MM.1S (cell line): ENCODE measurements around the gene PHLDB1.

ENCODE experiments used
- DNase-seq: peaks from one replicate; pipeline ENCODE4 v3.0.0-alpha.2; 2015
- H2AFZ ChIP-seq: fragments of 300-600 bp; sonication (generic); 2 replicates; pipeline ENCODE4 v1.6.0; 2016; ENCODE audit warnings: antibody characterized with exemption, low read length
- H3F3A ChIP-seq: fragments of 300-600 bp; sonication (generic); 2 replicates; pipeline ENCODE4 v1.6.1; 2016; ENCODE audit warnings: mild to moderate bottlenecking, antibody characterized with exemption, low read length, moderate library complexity, mixed read lengths; ENCODE audit not compliant: insufficient read depth
- H3K27ac ChIP-seq: fragments of 300-600 bp; sonication (generic); 2 replicates; pipeline ENCODE4 v1.5.1; 2016; ENCODE audit warnings: mild to moderate bottlenecking, low read length
- H3K27me3 ChIP-seq: fragments of 300-600 bp; sonication (generic); replicated peaks from 2 replicates; pipeline ENCODE4 v1.6.0; 2016; ENCODE audit warnings: low read length; ENCODE audit not compliant: insufficient read depth
- H3K36me3 ChIP-seq: fragments of 300-600 bp; sonication (generic); replicated peaks from 2 replicates; pipeline ENCODE4 v1.6.1; 2016; ENCODE audit warnings: mild to moderate bottlenecking, low read length, mixed read lengths; ENCODE audit not compliant: insufficient read depth
- H3K4me1 ChIP-seq: fragments of 300-600 bp; sonication (generic); 2 replicates; pipeline ENCODE4 v1.6.1; 2016; ENCODE audit warnings: low read length, mixed read lengths
- H3K4me2 ChIP-seq: fragments of 300-600 bp; sonication (generic); 2 replicates; pipeline ENCODE4 v1.6.0; 2016; ENCODE audit warnings: low read depth, low read length
- H3K4me3 ChIP-seq: fragments of 300-600 bp; sonication (generic); 2 replicates; pipeline ENCODE4 v1.5.1; 2016; ENCODE audit warnings: low read length, mixed read lengths
- H3K79me2 ChIP-seq: fragments of 300-600 bp; sonication (generic); 2 replicates; pipeline ENCODE4 v1.6.1; 2016; ENCODE audit warnings: mixed run types, low read length, mixed read lengths
- H3K9ac ChIP-seq: fragments of 300-600 bp; sonication (generic); 2 replicates; pipeline ENCODE4 v1.6.1; 2016; ENCODE audit warnings: low read length, mixed read lengths
- H3K9me2 ChIP-seq: fragments of 300-600 bp; sonication (generic); replicated peaks from 2 replicates; pipeline ENCODE4 v1.6.1; 2016; ENCODE audit warnings: mild to moderate bottlenecking, low read length, mixed read lengths; ENCODE audit not compliant: insufficient read depth
- H3K9me3 ChIP-seq: fragments of 300-600 bp; sonication (generic); replicated peaks from 2 replicates; pipeline ENCODE4 v1.6.1; 2016; ENCODE audit warnings: mild to moderate bottlenecking, low read length, mixed read lengths; ENCODE audit not compliant: insufficient read depth
- H4K20me1 ChIP-seq: fragments of 300-600 bp; sonication (generic); 2 replicates; pipeline ENCODE4 v1.6.1; 2016; ENCODE audit warnings: mild to moderate bottlenecking, low read length, moderate library complexity, mixed read lengths; ENCODE audit not compliant: insufficient read depth
- EZH2 ChIP-seq: fragments of 300-600 bp; sonication (generic); optimal IDR thresholded peaks from 2 replicates; pipeline ENCODE3; 2017; ENCODE audit warnings: low read depth, mild to moderate bottlenecking, antibody characterized with exemption, low read length, mixed read lengths
- EZH2phosphoT487 ChIP-seq: fragments of 300-600 bp; sonication (generic); IDR thresholded peaks from 2 replicates; pipeline ENCODE4 v1.6.1; 2018; ENCODE audit warnings: antibody characterized with exemption, low read length
- TF ChIP-seq, protein P1 (sequence below): fragments of 300-600 bp; sonication (generic); IDR thresholded peaks from 2 replicates; pipeline ENCODE4 v1.5.1; 2016; ENCODE audit warnings: antibody characterized with exemption, low read length, mixed read lengths

PHLDB1 gene

DNA sequence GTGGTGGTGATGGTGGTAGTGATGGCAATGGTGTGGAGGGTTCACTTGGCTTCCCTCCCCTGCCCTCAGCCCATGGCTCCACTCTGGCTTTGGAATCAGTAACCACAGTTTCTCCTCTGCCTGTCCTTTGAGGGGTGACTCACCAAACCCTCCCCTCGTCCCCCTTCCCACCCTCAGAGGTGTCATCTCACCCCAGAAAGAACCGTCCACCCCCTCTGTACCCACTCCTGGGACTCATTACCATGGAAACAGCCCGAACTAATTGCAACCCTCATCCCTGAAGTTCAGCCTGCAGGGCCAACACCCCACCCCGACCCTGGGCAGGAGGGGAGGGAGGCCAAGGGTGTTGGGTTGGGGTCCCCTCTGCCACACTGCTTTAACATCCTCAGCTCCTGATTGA lies 26.6 kb downstream of the PHLDB1 start:
- Histone ChIP-seq H3K27me3 (peaks cover 21% of the 10 kb centered on the region; the same call in 1 of the 2 replicates), H3K27ac (no peak overlapping the region), H4K20me1 (no peaks in the 10 kb centered on the region), H3K9me3 (no peaks in the 10 kb centered on the region), H3K9me2 (no peaks in the 10 kb centered on the region), H2AFZ (no peak overlapping the region), H3F3A (no peaks in the 10 kb centered on the region), H3K4me1 (no peaks in the 10 kb centered on the region), H3K36me3 (no peaks in the 10 kb centered on the region), H3K79me2 (no peaks in the 10 kb centered on the region), H3K9ac (no peak overlapping the region), H3K4me2 (no peak overlapping the region), H3K4me3 (no peak overlapping the region)
- DNase-seq, result no peak
- TF ChIP-seq EZH2phosphoT487 (no peak), EZH2 (no peak)
- TF ChIP-seq, protein P1, sequence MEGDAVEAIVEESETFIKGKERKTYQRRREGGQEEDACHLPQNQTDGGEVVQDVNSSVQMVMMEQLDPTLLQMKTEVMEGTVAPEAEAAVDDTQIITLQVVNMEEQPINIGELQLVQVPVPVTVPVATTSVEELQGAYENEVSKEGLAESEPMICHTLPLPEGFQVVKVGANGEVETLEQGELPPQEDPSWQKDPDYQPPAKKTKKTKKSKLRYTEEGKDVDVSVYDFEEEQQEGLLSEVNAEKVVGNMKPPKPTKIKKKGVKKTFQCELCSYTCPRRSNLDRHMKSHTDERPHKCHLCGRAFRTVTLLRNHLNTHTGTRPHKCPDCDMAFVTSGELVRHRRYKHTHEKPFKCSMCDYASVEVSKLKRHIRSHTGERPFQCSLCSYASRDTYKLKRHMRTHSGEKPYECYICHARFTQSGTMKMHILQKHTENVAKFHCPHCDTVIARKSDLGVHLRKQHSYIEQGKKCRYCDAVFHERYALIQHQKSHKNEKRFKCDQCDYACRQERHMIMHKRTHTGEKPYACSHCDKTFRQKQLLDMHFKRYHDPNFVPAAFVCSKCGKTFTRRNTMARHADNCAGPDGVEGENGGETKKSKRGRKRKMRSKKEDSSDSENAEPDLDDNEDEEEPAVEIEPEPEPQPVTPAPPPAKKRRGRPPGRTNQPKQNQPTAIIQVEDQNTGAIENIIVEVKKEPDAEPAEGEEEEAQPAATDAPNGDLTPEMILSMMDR, result no peak

DNA sequence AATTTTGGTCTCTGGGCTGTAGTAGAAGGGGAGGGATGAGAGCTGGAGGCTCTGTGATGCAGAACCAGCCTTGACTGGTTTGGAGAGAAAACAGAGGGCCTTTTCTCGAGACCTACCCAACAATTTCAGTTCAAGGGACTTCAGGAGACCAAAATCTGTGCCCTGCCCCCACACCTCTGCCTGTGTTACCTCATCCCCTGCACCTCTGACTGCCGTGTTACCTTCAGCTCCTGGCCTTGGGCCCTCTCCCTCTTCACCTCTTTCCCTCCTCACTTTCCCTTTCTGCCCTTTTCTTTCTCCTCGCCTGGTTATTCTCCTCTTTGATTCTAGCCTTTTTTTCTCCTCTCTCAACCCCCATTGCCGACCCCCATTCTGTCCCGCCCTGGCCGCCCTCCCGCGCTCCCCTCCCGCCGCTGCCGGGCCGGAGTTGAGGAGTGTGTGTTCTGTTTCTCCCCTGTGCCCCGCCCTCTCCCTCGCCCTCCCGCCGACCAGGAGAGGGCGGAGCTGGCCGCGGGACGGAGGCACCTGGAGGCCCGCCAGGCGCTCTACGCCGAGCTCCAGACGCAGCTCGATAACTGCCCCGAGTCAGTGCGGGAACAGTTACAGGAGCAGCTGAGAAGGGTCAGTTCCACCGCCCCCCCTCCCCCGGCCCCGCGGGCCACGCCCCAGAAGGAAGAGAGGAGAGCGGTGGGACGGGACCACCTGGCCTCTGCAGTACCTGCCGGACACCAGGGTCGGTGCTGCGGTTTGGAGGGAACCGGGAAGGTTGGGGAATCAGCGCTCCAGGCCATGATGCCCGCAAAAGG lies 27.2 kb downstream of the PHLDB1 start:
- Histone ChIP-seq H3K9ac (no peak overlapping the region), H3K27ac (no peak overlapping the region), H3K4me2 (peak overlapping the region; percentile 66; the same call in 1 of the 2 replicates), H4K20me1 (no peaks in the 10 kb centered on the region), H3K9me3 (no peaks in the 10 kb centered on the region), H3K9me2 (no peaks in the 10 kb centered on the region), H3K4me3 (no peak overlapping the region), H3F3A (no peaks in the 10 kb centered on the region), H3K4me1 (no peaks in the 10 kb centered on the region), H3K27me3 (peaks cover 20% of the 10 kb centered on the region; the same call in 1 of the 2 replicates), H3K79me2 (no peaks in the 10 kb centered on the region), H2AFZ (peak overlapping the region; percentile 25; the same call in 1 of the 2 replicates), H3K36me3 (no peaks in the 10 kb centered on the region)
- TF ChIP-seq EZH2phosphoT487, result no peak
- TF ChIP-seq, protein P1, result no peak
- no peak for TF ChIP-seq EZH2
- peak; percentile 63 for DNase-seq

DNA sequence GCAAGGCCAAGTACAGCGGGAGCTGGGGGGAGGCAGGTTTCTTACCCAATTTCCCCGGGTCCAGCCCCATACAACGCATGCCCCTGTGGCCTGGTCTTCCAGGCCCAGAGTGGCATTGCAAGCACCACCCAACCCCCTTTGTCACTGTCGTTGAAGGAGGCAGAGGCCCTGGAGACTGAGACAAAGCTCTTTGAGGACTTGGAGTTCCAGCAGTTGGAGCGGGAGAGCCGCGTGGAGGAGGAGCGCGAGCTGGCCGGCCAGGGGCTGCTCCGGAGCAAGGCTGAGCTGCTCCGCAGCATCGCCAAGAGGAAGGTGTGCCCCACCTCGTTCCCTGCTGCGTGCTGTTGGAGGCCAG lies 27.8 kb downstream of the PHLDB1 start:
- TF ChIP-seq, protein P1, result no peak
- TF ChIP-seq EZH2phosphoT487 (no peak), EZH2 (no peak)
- H3K36me3 ChIP-seq, result no peaks in the 10 kb centered on the region
- H3K4me3 ChIP-seq, result no peak overlapping the region
- no peaks in the 10 kb centered on the region for H3K9me3 ChIP-seq
- H3F3A ChIP-seq, result no peaks in the 10 kb centered on the region
- H2AFZ ChIP-seq, result peak overlapping the region; percentile 17; the same call in 1 of the 2 replicates
- no peak overlapping the region for H3K27ac ChIP-seq
- no peak for DNase-seq
- no peaks in the 10 kb centered on the region for H4K20me1 ChIP-seq
- peak overlapping the region; percentile 66; the same call in 1 of the 2 replicates for H3K4me2 ChIP-seq
- no peaks in the 10 kb centered on the region for H3K79me2 ChIP-seq
- H3K27me3 ChIP-seq, result peaks cover 20% of the 10 kb centered on the region; the same call in 1 of the 2 replicates
- H3K9ac ChIP-seq, result no peak overlapping the region
- no peaks in the 10 kb centered on the region for H3K4me1 ChIP-seq
- no peaks in the 10 kb centered on the region for H3K9me2 ChIP-seq
